HG02885 (cell line): ENCODE data around the gene PDZK1IP1.

Source experiments
- ATAC-seq: cut with Tn5 transposase; IDR thresholded peaks from one replicate; pipeline ENCODE4 v1.9.1; 2021; ENCODE audit warnings: mild to moderate bottlenecking; ENCODE audit not compliant: unreplicated experiment, poor library complexity

The PDZK1IP1 gene

GRCh38 chr1:47224676-47225399 lies 35.0 kb upstream of the PDZK1IP1 start:
- no peak for ATAC-seq

- no peak for ATAC-seq
Observed at GRCh38 chr1:47223921-47224675, 34.3 kb upstream of the PDZK1IP1 start.

GRCh38 chr1:47223174-47223920 lies 33.5 kb upstream of the PDZK1IP1 start:
- no peak for ATAC-seq

GRCh38 chr1:47222476-47222875 lies 32.6 kb upstream of the PDZK1IP1 start:
- ATAC-seq, result no peak

- no peak for ATAC-seq
Observed at GRCh38 chr1:47219590-47220220, 29.9 kb upstream of the PDZK1IP1 start.

GRCh38 chr1:47219001-47219400 lies 29.2 kb upstream of the PDZK1IP1 start:
- no peak for ATAC-seq

GRCh38 chr1:47216278-47217059 lies 26.6 kb upstream of the PDZK1IP1 start:
- ATAC-seq, result no peak

- no peak for ATAC-seq
Observed at GRCh38 chr1:47215713-47216112, 25.9 kb upstream of the PDZK1IP1 start.

- ATAC-seq, result no peak
Observed at GRCh38 chr1:47214549-47214948, 24.7 kb upstream of the PDZK1IP1 start.

GRCh38 chr1:47213230-47213963 lies 23.6 kb upstream of the PDZK1IP1 start:
- ATAC-seq, result no peak

GRCh38 chr1:47212636-47213229 lies 22.9 kb upstream of the PDZK1IP1 start:
- ATAC-seq, result no peak

GRCh38 chr1:47211796-47212269 lies 22.0 kb upstream of the PDZK1IP1 start:
- ATAC-seq, result no peak

- no peak for ATAC-seq
Observed at GRCh38 chr1:47210666-47211065, 20.8 kb upstream of the PDZK1IP1 start.

GRCh38 chr1:47209725-47210325 lies 20.0 kb upstream of the PDZK1IP1 start:
- ATAC-seq, result no peak

- no peak for ATAC-seq
Observed at GRCh38 chr1:47209091-47209490, 19.3 kb upstream of the PDZK1IP1 start.

- no peak for ATAC-seq
Observed at GRCh38 chr1:47208374-47208850, 18.6 kb upstream of the PDZK1IP1 start.

- ATAC-seq, result no peak
Observed at GRCh38 chr1:47207803-47208373, 18.1 kb upstream of the PDZK1IP1 start.

- ATAC-seq, result no peak
Observed at GRCh38 chr1:47205918-47206317, 16.1 kb upstream of the PDZK1IP1 start.
